HepG2 (cell line): ENCODE measurements around the gene CIBAR2. TPM values are rescaled to one million over a fixed set of nuclear protein-coding genes. Genes with fewer than 3 reads are reported as not detected.
A peak's percentile ranks its signal among the peaks of the same experiment; 100 is the strongest.

Experiments
- ARNTL ChIP-seq: sonication (generic); formaldehyde crosslinking; IDR thresholded peaks from 2 replicates; pipeline ENCODE4 v1.4.0; 2020; ENCODE audit warnings: mild to moderate bottlenecking, missing genetic modification reagents
- BRCA1 ChIP-seq: sonication (generic); formaldehyde crosslinking; IDR thresholded peaks from 2 replicates; pipeline ENCODE4 v1.4.0; 2020; ENCODE audit warnings: missing genetic modification reagents
- ETV5 ChIP-seq: IDR thresholded peaks from 2 replicates; pipeline ENCODE4 v1.6.1; 2018; ENCODE audit warnings: missing biosample characterization, missing genetic modification reagents, inconsistent platforms, borderline replicate concordance
- FOXP1 ChIP-seq, 2 experiments: fragments of 450-650 bp in 1 of 2; IDR thresholded peaks; 2 replicates each; pipeline ENCODE4 v1.6.1; 2017 to 2018; ENCODE audit warnings: antibody characterized with exemption in 1 of 2
- JUN ChIP-seq: sonication (generic); formaldehyde crosslinking; IDR thresholded peaks from 2 replicates; pipeline ENCODE4 v1.4.0; 2020; ENCODE audit warnings: mild to moderate bottlenecking, missing genetic modification reagents
- KDM5B ChIP-seq: sonication (generic); formaldehyde crosslinking; IDR thresholded peaks from 2 replicates; pipeline ENCODE4 v1.4.0; 2020; ENCODE audit warnings: missing genetic modification reagents, mild to moderate bottlenecking, borderline replicate concordance
- MXD4 ChIP-seq: IDR thresholded peaks from 2 replicates; pipeline ENCODE4 v1.6.1; 2016; ENCODE audit warnings: mild to moderate bottlenecking, missing biosample characterization, missing genetic modification reagents
- NCOR1 ChIP-seq: fragments of 200-600 bp; sonication (generic); IDR thresholded peaks from 2 replicates; pipeline ENCODE4 v1.7.0; 2017; ENCODE audit warnings: antibody characterized with exemption, low read length, borderline replicate concordance
- NFKB2 ChIP-seq: sonication (generic); formaldehyde crosslinking; IDR thresholded peaks from 2 replicates; pipeline ENCODE4 v1.4.0; 2020; ENCODE audit warnings: missing genetic modification reagents, borderline replicate concordance
- RCOR2 ChIP-seq: IDR thresholded peaks from 2 replicates; pipeline ENCODE4 v1.6.1; 2016; ENCODE audit warnings: missing biosample characterization, missing genetic modification reagents
- SIN3A ChIP-seq: IDR thresholded peaks from 2 replicates; pipeline ENCODE4 v1.6.1; 2011; ENCODE audit warnings: low read depth, mild to moderate bottlenecking, control low read depth, low read length, borderline replicate concordance
- TBP ChIP-seq: sonication (generic); formaldehyde crosslinking; IDR thresholded peaks from 2 replicates; pipeline ENCODE4 v1.5.0; 2020; ENCODE audit warnings: missing genetic modification reagents
- TCF7L2 ChIP-seq: IDR thresholded peaks from 2 replicates; pipeline ENCODE4 v1.6.1; 2011; ENCODE audit warnings: mild to moderate bottlenecking, low read depth, low read length, moderate library complexity
- ZFP41 ChIP-seq: sonication (generic); formaldehyde crosslinking; IDR thresholded peaks from 2 replicates; pipeline ENCODE4 v1.4.0; 2020; ENCODE audit warnings: mild to moderate bottlenecking, missing genetic modification reagents, borderline replicate concordance
- ZNF207 ChIP-seq: fragments of 450-650 bp; IDR thresholded peaks from 2 replicates; pipeline ENCODE4 v1.6.1; 2016; ENCODE audit warnings: antibody characterized with exemption, borderline replicate concordance
- ZNF326 ChIP-seq: sonication (generic); formaldehyde crosslinking; IDR thresholded peaks from 2 replicates; pipeline ENCODE4 v1.4.0; 2020; ENCODE audit warnings: missing genetic modification reagents, borderline replicate concordance
- ZNF451 ChIP-seq: sonication (generic); formaldehyde crosslinking; IDR thresholded peaks from 2 replicates; pipeline ENCODE4 v1.5.0; 2020; ENCODE audit warnings: mild to moderate bottlenecking, missing genetic modification reagents
- ZNF530 ChIP-seq: sonication (generic); formaldehyde crosslinking; IDR thresholded peaks from 2 replicates; pipeline ENCODE4 v1.5.0; 2020; ENCODE audit warnings: low read depth, mild to moderate bottlenecking, missing genetic modification reagents
- ZNF564 ChIP-seq: sonication (generic); formaldehyde crosslinking; IDR thresholded peaks from 2 replicates; pipeline ENCODE4 v1.8.1; 2023; ENCODE audit warnings: mild to moderate bottlenecking, missing genetic modification reagents
- ZNF766 ChIP-seq: sonication (generic); formaldehyde crosslinking; IDR thresholded peaks from 2 replicates; pipeline ENCODE4 v1.5.0; 2020; ENCODE audit warnings: missing genetic modification reagents, borderline replicate concordance
- polyA plus RNA-seq, 8 experiments: library from polyadenylated mRNA; depleted of rRNA in 3 of 8; stranded (reverse) in 7 of 8; unstranded in 1 of 8; fragments of >200 nt; fragmentation: Illumina TruSeq in 4 of 8; extraction: Trizol in 4 of 8; gene quantifications; 2 replicates each; pipeline versions ENCODE4 v1.2.1 to v1.2.3, GENCODE V29; 2011 to 2016; ENCODE audit warnings: low read depth in 4 of 8, missing spikeins in 1 of 8, mixed read lengths in 1 of 8; ENCODE audit not compliant: insufficient read depth in 1 of 8
- total RNA-seq, 5 experiments: library from RNA; depleted of rRNA; stranded (reverse); fragments of >200 nt; fragmentation: Illumina TruSeq; extraction: Trizol; gene quantifications; 2 replicates each; pipeline ENCODE4 v1.2.3, GENCODE V29; 2016; ENCODE audit warnings: low read depth in 1 of 5
- TF ChIP-seq, protein P1 (sequence below): sonication (generic); formaldehyde crosslinking; IDR thresholded peaks from 2 replicates; pipeline ENCODE4 v1.5.1; 2020; ENCODE audit warnings: missing genetic modification reagents, mild to moderate bottlenecking, borderline replicate concordance
- TF ChIP-seq, protein P2 (sequence below): sonication (generic); formaldehyde crosslinking; IDR thresholded peaks from 2 replicates; pipeline ENCODE4 v1.5.0; 2020; ENCODE audit warnings: mild to moderate bottlenecking, low read depth, missing genetic modification reagents, borderline replicate concordance
- TF ChIP-seq, protein P3 (sequence below): IDR thresholded peaks from 2 replicates; pipeline ENCODE4 v1.6.1; 2016; ENCODE audit warnings: missing compliant biosample characterization, missing genetic modification reagents, borderline replicate concordance
- TF ChIP-seq, protein P4 (sequence below): sonication (generic); formaldehyde crosslinking; IDR thresholded peaks from 2 replicates; pipeline ENCODE4 v1.9.0; 2021; ENCODE audit warnings: missing genetic modification reagents, borderline replicate concordance

The CIBAR2 gene
- total and polyA plus RNA-seq, 2 of the 13 experiments (the other 11 are each of a cell fraction or from before 2014, with no cell fraction given), result not detected

DNA sequence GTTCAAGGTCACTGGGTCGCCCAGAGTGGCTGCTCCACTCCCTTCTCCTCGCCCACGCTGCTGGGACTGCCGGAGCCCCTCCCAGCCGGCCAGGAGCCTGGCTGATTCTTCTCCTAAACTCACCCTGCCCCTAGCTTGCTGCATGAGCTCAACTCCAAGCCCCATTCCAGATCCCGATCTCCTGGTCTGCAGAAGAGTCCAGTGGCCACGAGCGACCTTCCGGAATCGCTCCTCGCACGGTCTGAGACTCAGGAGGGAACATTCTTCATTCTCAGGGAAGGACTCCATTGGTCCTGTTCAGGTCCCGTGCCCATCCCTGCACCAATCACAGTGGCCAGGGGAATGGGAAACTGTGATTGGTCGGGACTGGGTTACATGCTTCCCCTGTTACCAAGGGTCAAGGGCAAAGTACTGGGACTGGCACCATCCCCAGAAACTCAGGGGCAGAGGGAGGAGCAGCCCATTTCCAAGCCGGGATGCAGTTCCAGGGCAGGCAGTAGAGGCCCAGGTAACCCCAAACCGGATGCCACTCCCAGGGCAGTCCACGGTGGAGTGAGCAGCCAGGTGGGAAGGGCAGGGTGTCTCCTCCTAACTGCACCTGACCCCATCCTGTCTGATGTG lies 24.5 kb upstream of the CIBAR2 start (continued):
- TF ChIP-seq, protein P1, sequence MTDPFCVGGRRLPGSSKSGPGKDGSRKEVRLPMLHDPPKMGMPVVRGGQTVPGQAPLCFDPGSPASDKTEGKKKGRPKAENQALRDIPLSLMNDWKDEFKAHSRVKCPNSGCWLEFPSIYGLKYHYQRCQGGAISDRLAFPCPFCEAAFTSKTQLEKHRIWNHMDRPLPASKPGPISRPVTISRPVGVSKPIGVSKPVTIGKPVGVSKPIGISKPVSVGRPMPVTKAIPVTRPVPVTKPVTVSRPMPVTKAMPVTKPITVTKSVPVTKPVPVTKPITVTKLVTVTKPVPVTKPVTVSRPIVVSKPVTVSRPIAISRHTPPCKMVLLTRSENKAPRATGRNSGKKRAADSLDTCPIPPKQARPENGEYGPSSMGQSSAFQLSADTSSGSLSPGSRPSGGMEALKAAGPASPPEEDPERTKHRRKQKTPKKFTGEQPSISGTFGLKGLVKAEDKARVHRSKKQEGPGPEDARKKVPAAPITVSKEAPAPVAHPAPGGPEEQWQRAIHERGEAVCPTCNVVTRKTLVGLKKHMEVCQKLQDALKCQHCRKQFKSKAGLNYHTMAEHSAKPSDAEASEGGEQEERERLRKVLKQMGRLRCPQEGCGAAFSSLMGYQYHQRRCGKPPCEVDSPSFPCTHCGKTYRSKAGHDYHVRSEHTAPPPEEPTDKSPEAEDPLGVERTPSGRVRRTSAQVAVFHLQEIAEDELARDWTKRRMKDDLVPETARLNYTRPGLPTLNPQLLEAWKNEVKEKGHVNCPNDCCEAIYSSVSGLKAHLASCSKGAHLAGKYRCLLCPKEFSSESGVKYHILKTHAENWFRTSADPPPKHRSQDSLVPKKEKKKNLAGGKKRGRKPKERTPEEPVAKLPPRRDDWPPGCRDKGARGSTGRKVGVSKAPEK (CRISPR knock-in tag), result no peak; the same call in 1 of the 2 replicates
- no peak for TF ChIP-seq TCF7L2
- TF ChIP-seq, protein P2, sequence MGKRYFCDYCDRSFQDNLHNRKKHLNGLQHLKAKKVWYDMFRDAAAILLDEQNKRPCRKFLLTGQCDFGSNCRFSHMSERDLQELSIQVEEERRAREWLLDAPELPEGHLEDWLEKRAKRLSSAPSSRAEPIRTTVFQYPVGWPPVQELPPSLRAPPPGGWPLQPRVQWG (CRISPR knock-in tag), result no peak
- no peak; the same call in 1 of the 2 replicates for TF ChIP-seq ARNTL (CRISPR knock-in tag)
- peak; percentile 7; the same call in 1 of the 2 replicates for TF ChIP-seq JUN (CRISPR knock-in tag)
- TF ChIP-seq ZNF530 (CRISPR knock-in tag), result no peak
- TF ChIP-seq MXD4 (CRISPR knock-in tag), result no peak; the same call in 1 of the 2 replicates
- no peak; the same call in 1 of the 2 replicates for TF ChIP-seq KDM5B
- no peak for TF ChIP-seq TBP (CRISPR knock-in tag)
- TF ChIP-seq, protein P3, sequence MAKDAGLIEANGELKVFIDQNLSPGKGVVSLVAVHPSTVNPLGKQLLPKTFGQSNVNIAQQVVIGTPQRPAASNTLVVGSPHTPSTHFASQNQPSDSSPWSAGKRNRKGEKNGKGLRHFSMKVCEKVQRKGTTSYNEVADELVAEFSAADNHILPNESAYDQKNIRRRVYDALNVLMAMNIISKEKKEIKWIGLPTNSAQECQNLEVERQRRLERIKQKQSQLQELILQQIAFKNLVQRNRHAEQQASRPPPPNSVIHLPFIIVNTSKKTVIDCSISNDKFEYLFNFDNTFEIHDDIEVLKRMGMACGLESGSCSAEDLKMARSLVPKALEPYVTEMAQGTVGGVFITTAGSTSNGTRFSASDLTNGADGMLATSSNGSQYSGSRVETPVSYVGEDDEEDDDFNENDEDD (CRISPR knock-in tag), result peak; percentile 97
- peak; percentile 77 for TF ChIP-seq RCOR2 (CRISPR knock-in tag)
- TF ChIP-seq ZNF451 (CRISPR knock-in tag), result no peak; the same call in none of the 2 replicates
- TF ChIP-seq ZNF766 (CRISPR knock-in tag), result peak; percentile 77; the same call in 1 of the 2 replicates
- no peak for TF ChIP-seq ZNF207
- no peak for TF ChIP-seq ZFP41 (CRISPR knock-in tag)
- TF ChIP-seq NCOR1, result peak; percentile 40; the same call in 1 of the 2 replicates
- TF ChIP-seq BRCA1 (CRISPR knock-in tag), result peak; percentile 91; the same call in 1 of the 2 replicates
- peak; percentile 54 for TF ChIP-seq ETV5 (CRISPR knock-in tag)
- no peak for TF ChIP-seq FOXP1 (IDR thresholded peaks at IDR 0.05)
- no peak for TF ChIP-seq FOXP1 (CRISPR knock-in tag; IDR thresholded peaks at IDR 0.05)
- TF ChIP-seq, protein P4, sequence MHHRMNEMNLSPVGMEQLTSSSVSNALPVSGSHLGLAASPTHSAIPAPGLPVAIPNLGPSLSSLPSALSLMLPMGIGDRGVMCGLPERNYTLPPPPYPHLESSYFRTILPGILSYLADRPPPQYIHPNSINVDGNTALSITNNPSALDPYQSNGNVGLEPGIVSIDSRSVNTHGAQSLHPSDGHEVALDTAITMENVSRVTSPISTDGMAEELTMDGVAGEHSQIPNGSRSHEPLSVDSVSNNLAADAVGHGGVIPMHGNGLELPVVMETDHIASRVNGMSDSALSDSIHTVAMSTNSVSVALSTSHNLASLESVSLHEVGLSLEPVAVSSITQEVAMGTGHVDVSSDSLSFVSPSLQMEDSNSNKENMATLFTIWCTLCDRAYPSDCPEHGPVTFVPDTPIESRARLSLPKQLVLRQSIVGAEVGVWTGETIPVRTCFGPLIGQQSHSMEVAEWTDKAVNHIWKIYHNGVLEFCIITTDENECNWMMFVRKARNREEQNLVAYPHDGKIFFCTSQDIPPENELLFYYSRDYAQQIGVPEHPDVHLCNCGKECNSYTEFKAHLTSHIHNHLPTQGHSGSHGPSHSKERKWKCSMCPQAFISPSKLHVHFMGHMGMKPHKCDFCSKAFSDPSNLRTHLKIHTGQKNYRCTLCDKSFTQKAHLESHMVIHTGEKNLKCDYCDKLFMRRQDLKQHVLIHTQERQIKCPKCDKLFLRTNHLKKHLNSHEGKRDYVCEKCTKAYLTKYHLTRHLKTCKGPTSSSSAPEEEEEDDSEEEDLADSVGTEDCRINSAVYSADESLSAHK (CRISPR knock-in tag), result no peak
- TF ChIP-seq ZNF564 (CRISPR knock-in tag), result no peak
- TF ChIP-seq ZNF326 (CRISPR knock-in tag), result no peak
- TF ChIP-seq SIN3A, result 0 out of 2 replicates have a peak, but pooled peaks have one; percentile 20
- TF ChIP-seq NFKB2 (CRISPR knock-in tag), result peak; percentile 84
